ENCODE data around the gene CD300A. TPM values are rescaled to one million over a fixed set of nuclear protein-coding genes. Genes with fewer than 3 reads are reported as not detected.

CD300A gene
- total RNA-seq, 3 donors from 2014 or later = 3.7 to 7.0 (median 5.2) TPM

- no peak overlapping the region for H3K4me3 ChIP-seq
- peaks cover under 1% of the 10 kb centered on the region for H3K9me3 ChIP-seq
- intact Hi-C loops (cut with DNase I, micrococcal nuclease) = no loop called here
- ATAC-seq = peak; percentile 91
- H3K36me3 ChIP-seq (ENCODE audit: low read depth) = no peaks in the 10 kb centered on the region
- TF ChIP-seq, protein P1, sequence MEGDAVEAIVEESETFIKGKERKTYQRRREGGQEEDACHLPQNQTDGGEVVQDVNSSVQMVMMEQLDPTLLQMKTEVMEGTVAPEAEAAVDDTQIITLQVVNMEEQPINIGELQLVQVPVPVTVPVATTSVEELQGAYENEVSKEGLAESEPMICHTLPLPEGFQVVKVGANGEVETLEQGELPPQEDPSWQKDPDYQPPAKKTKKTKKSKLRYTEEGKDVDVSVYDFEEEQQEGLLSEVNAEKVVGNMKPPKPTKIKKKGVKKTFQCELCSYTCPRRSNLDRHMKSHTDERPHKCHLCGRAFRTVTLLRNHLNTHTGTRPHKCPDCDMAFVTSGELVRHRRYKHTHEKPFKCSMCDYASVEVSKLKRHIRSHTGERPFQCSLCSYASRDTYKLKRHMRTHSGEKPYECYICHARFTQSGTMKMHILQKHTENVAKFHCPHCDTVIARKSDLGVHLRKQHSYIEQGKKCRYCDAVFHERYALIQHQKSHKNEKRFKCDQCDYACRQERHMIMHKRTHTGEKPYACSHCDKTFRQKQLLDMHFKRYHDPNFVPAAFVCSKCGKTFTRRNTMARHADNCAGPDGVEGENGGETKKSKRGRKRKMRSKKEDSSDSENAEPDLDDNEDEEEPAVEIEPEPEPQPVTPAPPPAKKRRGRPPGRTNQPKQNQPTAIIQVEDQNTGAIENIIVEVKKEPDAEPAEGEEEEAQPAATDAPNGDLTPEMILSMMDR (IDR thresholded peaks at IDR 0.05) = no peak
- peak; percentile 93 to 95 (median 93) for DNase-seq
- H3K4me1 ChIP-seq (ENCODE audit: low read depth) = peaks cover 36% of the 10 kb centered on the region
These were observed 23.5 kb upstream of the CD300A start for GRCh38 chr17:74442670-74443515.

DNA sequence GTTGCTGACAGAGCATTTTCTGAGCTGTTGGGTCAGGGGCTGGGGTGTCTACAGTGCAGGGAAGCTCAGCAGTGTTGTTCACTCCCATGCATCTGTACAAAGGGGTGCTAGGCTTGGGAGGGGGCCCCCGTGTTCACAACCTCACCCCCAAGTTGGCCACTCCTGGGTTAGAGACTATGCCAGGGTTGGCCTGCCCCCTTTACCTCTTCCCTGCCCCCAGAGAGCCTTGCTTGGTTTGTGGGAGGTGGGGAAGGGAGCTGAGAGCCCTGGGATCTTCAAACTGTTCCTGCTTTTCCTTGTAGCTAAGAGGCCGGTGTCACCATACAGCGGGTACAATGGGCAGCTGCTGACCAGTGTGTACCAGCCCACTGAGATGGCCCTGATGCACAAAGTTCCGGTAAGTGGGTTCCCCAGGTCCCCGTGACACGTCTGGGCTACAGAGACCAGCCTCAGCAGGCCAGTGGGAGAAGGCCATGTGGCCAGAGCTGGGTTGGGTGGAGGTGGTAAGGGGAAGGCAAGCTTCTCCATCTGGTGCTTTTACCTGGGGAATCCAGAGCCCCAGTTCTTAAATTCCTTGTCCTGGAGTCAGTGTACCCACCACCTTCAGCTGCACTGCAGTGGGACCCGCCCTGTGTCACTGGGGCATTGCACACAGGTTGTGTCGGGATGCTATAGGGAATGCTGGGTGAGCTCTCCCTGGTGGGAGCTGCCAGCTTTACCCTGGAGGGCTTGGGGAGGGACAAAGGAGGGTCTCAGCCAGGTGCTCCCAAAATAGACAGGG lies 22.7 kb upstream of the CD300A start:
- H3K9me3 ChIP-seq = no peaks in the 10 kb centered on the region
- ATAC-seq = peak; percentile 39
- peak in 1 of 3 donors; percentile 71 for DNase-seq
- intact Hi-C loops (cut with DNase I, micrococcal nuclease) = no loop called here
- H3K36me3 ChIP-seq (ENCODE audit: low read depth) = no peaks in the 10 kb centered on the region
- H3K4me1 ChIP-seq (ENCODE audit: low read depth) = peaks cover 36% of the 10 kb centered on the region
- TF ChIP-seq, protein P1 (IDR thresholded peaks at IDR 0.05) = no peak
- H3K4me3 ChIP-seq = no peak overlapping the region

GRCh38 chr17:74444406-74444805 lies 22.0 kb upstream of the CD300A start:
- intact Hi-C loops (cut with DNase I, micrococcal nuclease) = no loop called here
- DNase-seq = peak in 1 of 3 donors; percentile 62
- H3K4me3 ChIP-seq = no peak overlapping the region
- ATAC-seq = peak; percentile 2
- peaks cover 36% of the 10 kb centered on the region for H3K4me1 ChIP-seq (ENCODE audit: low read depth)
- H3K36me3 ChIP-seq (ENCODE audit: low read depth) = no peaks in the 10 kb centered on the region
- TF ChIP-seq, protein P1 (IDR thresholded peaks at IDR 0.05) = no peak
- H3K9me3 ChIP-seq = no peaks in the 10 kb centered on the region

- no peak for ATAC-seq
- TF ChIP-seq, protein P1 (IDR thresholded peaks at IDR 0.05) = no peak
- Histone ChIP-seq H3K4me3 (no peak overlapping the region), H3K9me3 (no peaks in the 10 kb centered on the region), H3K36me3 (ENCODE audit: low read depth) (no peaks in the 10 kb centered on the region), H3K4me1 (ENCODE audit: low read depth) (peaks cover 36% of the 10 kb centered on the region)
- peak in 2 of 3 donors; percentile 40 to 48 for DNase-seq
- intact Hi-C loops (cut with DNase I, micrococcal nuclease) = no loop called here
These were observed 21.3 kb upstream of the CD300A start for GRCh38 chr17:74445158-74445557.

DNA sequence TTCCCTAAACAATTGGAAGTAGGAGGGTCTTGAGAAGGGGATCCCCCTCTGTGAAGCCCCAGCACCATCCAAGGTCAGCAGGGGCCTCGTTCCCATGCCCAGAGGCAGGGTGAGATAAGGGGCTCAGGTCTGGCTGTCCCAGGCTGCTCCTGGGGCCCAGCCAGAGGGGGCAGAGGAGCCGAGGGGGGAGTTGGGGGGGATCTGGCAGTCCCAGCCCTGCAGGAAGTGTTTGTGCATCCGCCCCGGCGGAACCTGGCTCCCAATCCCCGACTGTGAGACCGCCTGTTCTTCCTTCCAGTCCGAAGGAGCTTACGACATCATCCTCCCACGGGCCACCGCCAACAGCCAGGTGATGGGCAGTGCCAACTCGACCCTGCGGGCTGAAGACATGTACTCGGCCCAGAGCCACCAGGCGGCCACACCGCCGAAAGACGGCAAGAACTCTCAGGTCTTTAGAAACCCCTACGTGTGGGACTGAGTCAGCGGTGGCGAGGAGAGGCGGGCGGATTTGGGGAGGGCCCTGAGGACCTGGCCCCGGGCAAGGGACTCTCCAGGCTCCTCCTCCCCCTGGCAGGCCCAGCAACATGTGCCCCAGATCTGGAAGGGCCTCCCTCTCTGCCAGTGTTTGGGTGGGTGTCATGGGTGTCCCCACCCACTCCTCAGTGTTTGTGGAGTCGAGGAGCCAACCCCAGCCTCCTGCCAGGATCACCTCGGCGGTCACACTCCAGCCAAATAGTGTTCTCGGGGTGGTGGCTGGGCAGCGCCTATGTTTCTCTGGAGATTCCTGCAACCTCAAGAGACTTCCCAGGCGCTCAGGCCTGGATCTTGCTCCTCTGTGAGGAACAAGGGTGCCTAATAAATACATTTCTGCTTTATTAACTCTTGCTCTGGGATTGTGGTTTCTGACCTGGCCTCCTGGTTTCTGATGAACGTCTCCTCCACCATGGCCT lies 19.6 kb upstream of the CD300A start:
- ATAC-seq = no peak
- DNase-seq = peak in 1 of 3 donors; percentile 40
- Histone ChIP-seq H3K36me3 (ENCODE audit: low read depth) (no peaks in the 10 kb centered on the region), H3K4me1 (ENCODE audit: low read depth) (peaks cover 32% of the 10 kb centered on the region), H3K9me3 (no peaks in the 10 kb centered on the region), H3K4me3 (no peak overlapping the region)
- intact Hi-C loops (cut with DNase I, micrococcal nuclease) = no loop called here
- TF ChIP-seq, protein P1 (IDR thresholded peaks at IDR 0.05) = no peak

Measured in mucosa of descending colon (tissue), 3 donors.